GM03348 (cell line): ENCODE data around the gene FAM53B.

Source experiments
- DNase-seq: peaks from one replicate; pipeline ENCODE4 v3.0.0; 2012; ENCODE audit warnings: low spot score

Gene FAM53B

DNA sequence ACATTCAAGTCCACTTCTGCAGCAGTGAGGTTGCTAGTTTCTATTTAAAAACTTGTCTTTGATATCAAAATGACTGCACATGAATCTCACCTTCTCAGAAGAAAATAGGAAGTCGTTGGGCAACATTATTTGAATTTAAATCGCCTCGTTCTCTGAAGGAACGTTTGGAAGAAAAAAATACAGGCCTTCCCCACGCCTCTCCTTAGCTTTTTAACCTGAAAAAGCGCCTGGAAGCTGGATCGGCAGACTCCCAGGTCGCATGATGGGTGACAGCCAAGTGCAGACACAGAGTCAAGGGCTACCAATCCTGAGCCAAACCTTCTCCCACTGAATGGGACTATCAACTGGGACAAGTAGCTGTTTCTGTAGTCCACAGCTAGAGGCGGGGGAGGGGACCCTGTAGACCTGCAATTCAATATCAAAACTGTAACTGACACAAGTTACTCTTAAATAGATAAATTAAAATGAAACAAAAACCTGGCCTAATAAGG lies 2.2 kb downstream of the FAM53B start:
- DNase-seq: no peak

DNA sequence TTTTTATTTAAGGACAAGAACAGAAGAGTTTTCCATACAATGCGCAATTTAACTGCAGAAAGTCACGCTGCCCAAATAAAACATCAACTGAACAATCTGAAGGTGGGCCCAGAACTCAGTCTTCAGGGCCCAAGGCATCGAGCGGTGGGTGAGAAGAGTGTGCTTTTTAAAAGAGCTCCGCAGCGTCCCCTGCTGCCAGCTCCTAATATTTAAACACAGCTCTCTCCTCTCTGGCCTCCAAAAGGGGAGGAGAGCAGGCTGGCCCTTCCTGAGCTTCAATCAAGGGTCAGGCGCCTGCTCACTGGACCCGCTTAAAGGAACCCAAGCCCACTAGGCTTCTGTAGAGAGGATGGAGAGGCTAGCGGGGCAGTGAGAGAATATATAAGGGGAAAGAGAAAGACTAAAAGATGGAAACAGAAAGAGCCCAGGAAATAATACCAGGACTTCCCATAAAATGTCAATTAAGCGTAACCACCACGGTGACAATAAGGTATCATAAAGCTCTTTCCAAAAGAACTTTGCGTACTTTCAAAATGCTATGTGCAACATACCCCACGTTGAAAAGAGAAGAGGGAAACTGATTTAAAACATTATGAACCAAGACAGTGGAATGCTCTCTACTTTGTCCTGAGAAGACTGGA lies 2.8 kb downstream of the FAM53B start:
- DNase-seq: peak; percentile 89

DNA sequence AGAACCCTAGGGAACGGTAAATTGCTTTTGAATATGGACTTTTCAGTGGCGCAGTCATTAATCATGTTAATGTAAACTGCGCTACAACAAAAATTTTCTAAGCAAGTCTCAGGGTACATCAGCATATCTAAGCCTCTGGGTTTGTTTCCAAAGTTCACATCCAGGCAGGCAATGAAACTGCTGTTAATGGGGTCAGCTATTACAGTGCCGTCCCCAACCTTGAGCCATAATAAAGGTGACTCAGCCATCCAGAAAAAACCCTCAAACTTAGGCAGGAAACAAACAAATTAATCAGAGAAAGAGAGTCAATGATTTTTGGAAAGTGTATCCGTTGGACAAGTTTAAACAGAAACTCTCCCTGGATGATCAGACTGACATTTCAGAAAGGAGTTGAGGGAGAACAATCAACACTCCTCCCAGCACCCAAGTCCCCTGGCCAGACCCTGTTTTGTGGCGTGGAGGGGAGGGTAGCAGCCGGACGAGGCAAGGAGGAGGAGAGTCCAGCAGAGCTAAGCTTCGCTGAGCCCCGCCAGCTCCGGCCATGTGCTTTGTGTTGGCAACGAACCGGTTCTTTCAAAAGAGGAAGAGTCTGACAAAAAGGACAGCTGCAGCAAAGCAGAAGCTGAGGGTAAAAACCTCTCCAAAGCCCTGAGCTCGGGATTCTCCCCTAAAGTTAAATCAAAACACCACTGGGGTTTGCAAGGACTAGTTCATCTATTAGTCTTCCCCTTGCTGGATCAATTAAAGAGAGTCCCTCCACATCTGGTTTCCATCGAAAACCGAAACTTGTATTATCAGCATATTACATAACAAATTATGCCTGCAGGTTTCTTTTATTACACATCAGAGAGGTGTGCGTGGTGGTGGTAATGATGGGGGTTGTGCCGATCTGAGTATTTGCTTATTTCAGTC lies 3.6 kb downstream of the FAM53B start:
- peak; percentile 65 for DNase-seq

DNA sequence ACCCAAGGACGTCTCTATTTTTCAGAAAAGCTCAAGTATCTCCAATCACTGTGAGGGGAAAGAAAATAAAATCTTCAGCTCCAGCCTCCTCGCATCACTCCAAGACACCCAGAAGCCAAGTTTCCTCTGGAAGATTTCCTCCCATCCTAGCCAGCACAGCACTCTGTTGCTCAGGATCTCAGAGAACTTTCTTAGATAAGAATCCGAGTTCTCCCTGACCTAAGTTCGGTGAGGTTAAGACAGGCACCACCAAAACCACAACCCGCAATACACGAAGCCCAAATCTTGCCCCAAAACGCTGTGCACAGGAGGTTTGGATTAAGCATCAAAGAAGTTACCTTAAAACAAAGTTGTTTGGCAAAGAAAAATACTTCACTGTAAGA lies 4.2 kb downstream of the FAM53B start:
- no peak for DNase-seq

DNA sequence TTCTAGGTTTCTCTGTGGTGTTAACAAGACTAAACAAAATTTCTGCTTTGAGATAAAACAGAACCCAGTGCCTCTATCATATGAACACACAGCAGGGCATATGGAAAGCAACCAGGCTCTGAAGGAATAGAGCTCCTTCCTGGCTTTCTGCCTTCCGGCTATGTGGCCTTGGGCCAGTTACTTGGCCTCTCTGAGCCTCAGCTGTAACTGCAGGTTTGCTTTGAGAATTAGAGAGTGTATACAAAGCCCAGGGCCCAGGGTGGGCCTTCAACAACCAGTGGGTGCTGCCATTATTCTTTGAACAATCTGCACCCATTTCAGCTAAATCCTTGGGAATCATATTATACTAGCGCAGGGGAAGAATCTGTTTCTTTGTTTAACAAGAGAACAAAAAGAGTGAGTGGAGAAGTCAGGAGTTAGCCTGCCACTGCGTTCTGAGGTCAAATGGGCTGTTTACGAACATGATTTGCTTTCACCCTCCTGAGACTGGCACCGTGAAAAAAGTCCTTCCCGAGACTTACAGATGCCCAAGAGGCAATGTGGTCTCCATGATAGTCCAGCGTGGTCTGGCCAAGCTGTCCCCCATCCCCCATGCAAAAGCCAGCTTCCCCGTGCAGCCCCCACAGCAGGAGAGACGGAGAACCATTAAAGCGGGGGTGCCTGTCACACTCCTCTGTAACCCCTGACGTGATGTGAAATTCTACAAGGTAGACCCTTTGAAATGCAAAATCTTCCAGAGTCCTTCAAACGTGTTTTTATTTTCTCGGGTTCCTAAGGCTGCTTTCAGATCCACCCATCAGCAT lies 4.9 kb downstream of the FAM53B start:
- no peak for DNase-seq

DNA sequence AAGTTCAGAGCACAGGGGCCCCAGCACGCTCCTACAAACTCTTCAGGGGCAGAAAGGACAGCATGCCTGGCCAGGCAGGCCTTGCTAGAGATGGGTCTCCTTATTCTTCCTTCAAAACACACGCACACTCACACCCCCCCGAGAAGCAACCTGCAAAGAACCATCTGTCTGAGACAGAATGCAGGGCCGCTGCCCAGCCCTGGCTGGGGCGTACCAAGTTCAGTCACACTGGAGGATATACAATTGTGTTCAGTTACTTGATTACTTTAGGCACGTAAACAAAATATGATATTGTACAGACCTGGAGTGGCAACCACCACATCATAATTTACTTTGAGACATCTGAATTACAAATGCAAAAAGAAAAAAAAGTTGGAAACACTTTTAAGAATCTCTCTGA lies 5.7 kb downstream of the FAM53B start:
- no peak for DNase-seq

DNA sequence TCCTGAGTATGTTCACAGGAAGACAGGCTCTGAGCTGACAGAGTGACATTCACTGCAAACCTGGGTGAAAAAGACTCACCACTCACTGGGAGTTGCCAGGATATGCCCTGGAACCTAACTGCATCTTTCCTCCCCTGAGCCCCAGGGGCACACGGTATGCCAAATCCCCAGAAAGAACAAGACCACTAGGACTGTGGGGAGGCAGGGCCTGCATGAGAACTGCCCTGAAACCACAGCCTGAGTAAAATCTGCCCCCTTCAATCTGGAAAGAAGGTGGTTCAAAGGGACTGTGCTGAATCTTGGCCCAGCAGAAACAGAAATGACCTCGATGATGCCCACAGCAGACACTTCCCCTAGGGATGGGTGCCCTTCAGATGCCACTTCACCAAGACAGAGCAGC lies 6.5 kb downstream of the FAM53B start:
- no peak for DNase-seq

DNA sequence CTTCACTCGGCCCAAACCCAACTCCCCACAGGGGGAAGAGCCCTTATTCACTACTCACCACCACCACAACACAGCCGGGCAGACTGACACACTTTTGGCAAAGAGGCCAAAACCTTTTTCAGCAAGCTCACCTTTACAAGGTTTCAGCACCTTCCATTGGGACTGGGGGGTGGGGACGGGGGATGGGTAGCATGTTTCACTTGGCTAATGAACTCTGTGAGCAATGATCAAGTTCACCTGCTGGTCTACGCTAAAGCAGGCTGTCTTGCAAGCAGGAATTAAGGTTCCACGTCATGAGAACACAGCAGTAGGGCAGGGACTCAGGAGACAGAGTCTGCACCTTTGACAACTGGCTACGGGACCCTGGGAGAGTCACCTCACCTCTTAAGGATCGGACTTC lies 7.0 kb downstream of the FAM53B start:
- DNase-seq: no peak

DNA sequence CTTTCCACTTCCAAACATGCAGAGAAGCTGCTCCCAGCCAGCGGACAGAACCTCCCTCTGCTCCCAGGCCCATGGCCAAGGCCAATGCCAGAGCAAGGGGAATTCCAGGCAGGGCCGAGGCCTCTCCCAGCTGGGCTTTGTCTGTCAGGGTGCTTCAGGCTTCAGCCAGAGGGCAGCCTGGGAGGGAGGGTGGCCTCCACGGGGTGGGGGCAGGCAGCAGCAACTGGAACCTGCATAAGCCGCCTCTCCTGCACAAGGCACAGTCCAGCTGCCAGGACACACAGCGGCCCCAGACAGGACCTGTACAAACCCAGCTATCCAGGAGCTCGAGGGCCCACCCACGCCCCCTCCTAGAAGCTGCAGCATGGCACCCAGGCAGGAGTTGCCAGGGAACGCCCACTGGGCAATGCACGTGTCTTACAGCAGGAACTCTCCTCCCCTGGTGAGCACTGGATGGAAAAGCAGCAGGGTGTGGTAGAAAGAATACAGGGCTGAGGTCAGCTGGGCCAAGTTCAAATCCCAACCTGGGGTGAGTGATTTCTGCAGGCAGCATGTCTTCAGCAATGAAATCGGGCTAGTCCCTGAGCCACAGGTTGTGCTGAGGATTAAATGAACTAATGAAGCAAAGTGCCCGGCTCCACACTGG lies 7.6 kb downstream of the FAM53B start:
- DNase-seq: peak; percentile 80

DNA sequence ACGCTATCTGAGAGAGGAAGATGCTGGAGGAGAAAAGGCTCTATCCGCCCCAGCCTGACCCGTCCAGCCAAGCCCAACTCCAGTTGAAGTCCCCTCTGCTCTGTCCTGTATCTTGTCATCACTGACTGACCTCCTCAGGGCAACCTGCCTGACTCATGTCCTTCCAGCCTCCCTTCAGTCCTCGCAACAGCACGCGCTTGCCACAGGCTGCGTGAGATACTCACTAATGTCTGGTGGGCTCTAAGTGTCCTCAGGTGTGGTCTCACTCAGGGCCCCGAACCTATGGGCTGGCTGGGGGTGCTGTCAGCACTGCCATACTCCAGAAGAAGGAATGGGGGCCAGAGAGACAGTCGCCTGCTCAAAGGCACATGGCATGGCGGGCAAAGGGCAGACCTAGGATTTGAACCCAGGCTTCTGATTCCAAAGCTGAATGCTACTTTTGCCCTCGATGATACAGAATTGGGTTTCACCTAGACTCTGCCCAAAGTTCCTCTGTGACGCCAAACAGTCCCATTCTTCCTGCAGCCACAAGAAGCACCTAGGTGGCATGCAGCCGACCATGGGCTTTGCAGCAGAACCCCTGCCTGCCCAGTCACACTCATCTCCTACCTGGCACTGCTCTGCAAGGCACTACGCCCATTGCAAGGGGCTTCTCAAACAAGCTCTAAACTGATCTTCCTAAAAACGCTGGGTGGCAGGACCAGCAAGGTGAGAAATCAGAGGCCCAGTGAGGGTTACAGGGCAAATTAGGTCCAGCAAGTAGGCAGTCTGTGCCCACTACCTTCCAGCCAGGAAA lies 8.5 kb downstream of the FAM53B start:
- DNase-seq: no peak

DNA sequence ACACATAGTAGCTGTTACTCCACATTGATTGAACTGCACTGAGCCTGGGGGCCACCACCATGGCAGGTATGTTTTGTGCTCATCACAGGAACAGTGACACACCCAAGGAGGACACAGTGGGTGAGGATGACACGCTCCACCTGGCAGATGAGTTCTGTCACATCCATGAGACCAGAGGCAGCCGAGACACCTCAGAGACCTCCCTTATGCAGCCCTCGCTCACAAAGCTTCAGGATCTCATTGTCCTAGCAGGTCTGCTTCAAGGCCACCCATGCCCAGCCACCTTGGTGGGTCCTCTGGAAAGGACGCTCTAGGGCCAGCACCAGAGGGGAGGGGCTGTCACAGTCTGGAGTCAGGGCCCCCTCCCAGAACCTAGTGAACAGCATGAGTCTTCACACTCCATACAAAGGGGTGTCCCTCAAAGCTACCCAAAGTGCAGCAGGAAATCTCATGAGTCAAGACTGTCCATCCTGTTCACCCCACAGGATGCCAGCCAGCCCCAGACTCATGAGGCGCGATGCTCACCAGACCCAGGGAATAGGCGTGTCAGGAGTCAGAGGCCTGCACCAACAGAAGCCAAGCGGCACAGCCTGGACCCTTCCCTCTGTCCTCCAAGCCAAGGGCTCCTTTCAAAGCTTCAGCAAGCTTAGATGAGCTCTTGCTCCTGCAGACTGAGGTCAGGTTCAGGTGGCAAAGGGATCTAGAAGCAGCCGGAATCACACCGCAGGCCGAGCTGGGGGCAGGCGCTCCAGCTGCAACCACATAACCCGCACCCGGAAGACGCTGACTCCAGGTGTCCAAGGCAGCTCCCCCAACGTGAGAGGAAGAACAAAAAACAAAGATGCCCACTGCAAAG lies 9.6 kb downstream of the FAM53B start:
- DNase-seq: no peak

DNA sequence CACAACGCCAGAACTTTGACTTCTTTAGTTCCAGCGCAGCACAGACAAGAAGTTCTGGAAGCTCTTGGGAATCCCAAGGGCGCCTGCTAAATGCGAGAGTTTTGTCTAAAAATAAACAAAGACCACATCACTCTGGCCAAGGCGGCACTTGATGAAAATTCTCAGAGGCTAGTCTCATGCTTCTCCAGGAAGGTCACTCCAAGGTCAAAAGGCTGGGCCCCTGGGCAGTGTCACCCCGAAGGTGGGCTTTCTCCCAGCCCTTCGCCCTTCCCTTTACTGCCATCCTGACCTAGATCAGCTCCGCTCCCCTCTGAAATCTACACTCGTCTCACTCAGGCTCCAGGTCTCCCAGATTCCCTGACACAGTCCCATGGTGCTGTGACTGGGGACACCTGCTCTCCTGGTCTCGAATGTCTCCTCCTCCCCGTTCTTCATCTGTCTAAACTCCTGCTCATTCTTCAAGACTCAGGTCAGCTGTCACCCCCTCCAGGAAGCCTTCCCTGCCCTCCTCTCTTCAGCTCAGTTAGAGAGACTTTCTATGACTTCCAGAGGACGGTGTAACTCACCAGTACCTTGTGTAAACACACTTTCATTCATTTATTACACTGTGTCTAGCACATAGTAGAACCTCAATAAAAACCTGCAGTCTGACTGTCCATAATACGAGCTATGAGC lies 10.5 kb downstream of the FAM53B start:
- DNase-seq: no peak

DNA sequence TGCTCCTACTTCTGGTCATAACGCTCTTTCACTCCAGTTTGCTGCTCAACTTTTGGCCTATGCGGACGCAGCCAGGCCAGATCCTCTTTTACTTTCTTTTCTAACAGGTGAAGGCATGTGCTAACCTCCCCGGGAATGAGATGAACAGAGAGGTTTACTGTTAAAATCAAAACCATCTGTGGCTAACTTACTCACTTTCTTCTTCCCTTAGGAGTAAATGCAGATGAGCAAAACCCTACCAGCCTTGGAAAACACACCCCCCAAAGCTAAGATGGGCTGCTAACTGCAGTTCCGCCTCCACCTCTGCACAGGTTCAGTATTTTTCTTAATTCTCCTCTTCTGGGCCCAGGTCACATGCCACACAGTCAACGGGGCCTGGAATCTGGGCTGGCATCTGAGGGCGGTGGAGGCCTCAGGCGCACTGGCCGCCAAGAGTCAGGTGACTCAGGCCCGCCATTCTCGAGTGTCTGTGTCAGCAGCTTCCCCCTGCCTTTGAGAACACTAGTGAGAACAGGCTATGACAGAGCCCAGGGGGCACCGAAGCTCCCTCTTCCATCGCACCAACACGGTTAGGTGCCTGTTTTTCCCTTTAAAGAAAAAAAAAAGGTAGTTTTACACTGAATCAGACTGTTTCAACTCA lies 11.1 kb downstream of the FAM53B start:
- DNase-seq: no peak

DNA sequence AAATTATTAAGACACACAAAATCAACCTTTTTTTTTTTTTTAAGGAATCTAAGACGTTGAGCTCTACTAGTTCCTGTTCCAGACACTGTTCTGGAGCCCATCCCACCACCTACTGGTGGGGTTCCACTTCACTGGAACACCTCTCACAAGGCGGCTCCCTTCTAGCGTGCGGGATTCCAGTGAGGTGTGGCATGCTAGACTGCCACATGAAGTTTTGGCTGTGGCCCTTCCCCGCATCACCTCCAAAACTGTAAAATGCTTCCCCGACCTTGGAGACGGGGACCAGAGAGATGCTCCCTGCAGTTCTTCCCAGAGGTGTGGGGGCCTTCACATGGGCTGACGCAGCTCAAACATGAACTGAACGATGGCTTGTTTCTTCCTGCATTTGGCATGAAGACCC lies 12.6 kb downstream of the FAM53B start:
- no peak for DNase-seq

DNA sequence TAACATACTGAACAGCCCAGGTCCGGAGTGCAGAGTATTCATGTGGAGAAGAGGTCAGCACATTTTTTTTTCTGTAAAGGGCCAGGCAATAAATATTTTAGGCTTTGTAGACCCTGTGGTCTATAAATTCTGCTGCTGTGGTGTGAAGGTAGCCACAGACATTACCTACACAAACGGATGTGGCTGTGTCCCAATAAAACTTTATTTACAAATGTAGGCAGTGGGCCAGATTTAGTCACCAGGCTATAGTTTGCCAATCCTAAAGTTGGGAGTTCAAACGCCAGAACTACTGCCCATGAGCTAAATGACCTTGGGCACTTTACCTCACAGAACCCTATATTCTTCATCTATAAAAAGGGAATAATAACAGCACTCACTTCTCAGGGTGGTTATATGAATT lies 13.4 kb downstream of the FAM53B start:
- DNase-seq: no peak

DNA sequence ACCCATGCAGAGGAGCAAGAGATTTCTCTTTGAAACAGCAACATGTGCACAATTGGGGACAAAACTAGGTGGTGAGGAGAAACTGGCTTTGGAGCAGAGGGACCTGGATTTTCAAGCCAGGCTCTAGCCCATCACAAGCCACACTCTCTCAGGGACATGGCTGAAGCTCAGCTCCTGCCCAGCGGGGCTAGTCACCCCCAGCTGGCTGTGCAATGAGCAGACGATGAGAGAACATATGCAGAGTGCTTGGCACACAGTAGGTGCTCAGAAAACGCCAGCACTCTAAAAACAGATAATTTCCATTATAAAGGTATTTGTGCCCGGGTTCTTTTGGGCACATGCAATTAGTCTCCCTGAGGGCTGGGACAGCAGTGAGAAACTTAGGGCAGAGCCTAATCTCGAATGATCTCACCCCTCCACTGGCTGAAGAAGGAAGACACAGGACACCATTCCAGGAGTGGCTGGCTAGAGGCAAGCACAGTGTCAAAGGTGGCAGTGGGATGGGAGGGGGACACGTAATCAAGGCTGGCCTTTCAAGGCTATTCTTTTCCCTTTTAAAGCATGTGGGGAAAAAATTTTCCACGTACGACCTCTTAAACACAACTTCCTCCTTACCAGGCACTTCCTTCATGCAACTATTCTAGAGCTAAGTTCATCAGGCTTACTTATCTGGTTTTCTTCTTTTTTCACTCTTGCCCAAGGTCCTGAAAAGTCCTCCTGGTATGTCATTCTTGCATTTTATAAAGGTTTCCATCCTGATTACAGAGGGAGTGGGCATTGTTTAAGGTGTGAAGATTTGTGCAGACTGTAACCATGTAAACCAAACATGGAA lies 15.1 kb downstream of the FAM53B start:
- DNase-seq: no peak

DNA sequence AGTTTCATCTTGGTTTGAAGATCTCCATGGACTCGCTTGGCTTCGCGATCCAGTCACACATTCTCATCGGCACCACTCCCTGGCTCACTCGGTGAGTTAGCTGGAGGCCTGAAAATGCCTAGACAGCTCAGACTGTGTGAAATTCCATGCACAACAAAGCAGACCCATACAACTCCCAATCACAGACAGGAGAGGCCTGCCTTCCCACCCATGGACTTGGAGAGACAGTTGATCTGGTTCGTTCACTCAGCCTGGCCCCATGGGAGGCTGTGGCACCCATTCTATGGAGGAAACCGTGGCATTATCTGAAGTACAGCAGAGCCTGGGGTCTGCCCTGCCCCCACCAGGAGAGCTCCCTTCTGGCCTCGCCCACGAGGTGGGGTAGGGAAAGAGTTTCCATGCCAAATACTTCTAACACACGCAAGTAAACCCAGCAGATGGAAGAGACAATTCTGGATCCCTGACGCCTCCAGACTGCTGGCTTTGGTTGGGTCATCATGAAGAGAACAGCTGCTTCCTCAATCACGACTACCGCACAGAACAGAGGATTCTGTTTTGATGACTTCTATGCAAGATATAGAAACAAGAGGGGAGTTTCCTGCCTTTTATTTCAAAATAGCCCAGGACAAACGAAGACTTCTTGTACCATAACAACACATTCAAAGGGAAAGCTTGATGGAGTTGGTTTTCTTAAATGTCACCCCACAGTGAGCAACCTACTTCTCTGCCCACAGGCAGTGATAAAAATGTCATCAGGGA lies 15.9 kb downstream of the FAM53B start:
- DNase-seq: peak; percentile 54
